ENCODE measurements around the gene RAMACL. TPM values are rescaled to one million over a fixed set of nuclear protein-coding genes. Genes with fewer than 3 reads are reported as not detected.

Gene RAMACL
- total and polyA plus RNA-seq, 7 donors, result 0.34 to 3.0 (median 1.4) TPM; not detected in 2

DNA sequence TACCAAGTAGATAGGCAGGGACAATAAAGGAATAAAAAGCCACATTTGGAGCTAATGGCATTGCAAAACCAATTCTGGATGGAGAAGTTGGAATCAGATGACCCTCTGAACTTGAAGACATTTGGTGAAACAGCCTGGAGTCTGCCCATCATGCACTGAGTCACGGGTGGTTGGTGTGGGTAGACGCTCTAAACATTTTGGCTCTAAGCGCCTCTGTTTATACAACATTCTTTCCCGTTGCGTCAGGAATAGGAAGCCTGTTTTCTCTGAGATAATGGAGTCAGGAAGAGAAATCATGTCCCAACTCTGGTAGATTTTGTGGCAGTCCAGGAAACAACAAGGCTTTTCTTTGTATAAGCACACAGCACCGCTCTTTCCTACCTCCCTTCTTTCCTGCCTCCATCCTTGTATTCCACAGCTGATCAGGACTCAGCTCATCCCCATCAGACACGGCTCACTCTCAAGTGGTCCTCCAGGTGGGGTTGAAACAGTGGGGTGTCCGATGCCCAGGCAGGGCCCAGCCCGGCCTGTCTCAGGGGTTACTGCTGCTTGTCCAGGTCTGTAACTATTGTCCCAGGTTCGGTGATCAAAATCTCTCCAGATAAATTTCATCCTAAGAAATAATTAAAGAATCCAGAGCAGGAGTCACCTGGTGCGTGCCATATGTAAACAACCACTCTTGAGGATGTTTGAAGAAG, 12.1 kb upstream of the RAMACL start:
- TF ChIP-seq, protein P1, sequence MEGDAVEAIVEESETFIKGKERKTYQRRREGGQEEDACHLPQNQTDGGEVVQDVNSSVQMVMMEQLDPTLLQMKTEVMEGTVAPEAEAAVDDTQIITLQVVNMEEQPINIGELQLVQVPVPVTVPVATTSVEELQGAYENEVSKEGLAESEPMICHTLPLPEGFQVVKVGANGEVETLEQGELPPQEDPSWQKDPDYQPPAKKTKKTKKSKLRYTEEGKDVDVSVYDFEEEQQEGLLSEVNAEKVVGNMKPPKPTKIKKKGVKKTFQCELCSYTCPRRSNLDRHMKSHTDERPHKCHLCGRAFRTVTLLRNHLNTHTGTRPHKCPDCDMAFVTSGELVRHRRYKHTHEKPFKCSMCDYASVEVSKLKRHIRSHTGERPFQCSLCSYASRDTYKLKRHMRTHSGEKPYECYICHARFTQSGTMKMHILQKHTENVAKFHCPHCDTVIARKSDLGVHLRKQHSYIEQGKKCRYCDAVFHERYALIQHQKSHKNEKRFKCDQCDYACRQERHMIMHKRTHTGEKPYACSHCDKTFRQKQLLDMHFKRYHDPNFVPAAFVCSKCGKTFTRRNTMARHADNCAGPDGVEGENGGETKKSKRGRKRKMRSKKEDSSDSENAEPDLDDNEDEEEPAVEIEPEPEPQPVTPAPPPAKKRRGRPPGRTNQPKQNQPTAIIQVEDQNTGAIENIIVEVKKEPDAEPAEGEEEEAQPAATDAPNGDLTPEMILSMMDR (IDR thresholded peaks at IDR 0.05), result no peak
- peak in 2 of 4 donors; percentile 9 to 68 for TF ChIP-seq EP300 (IDR thresholded peaks at IDR 0.05)
- TF ChIP-seq POLR2AphosphoS5 (IDR thresholded peaks at IDR 0.05), result peak; percentile 7 to 76 (median 56)
- Histone ChIP-seq H3K27ac (peak overlapping the region; percentile 54 to 83 (median 68)), H3K4me3 (no peak overlapping the region), H3K36me3 (no peaks in the 10 kb centered on the region), H3K4me1 (peaks cover 0 to 60% (median 42%) of the 10 kb centered on the region in 4 donors), H3K9me3 (no peaks in the 10 kb centered on the region), H3K27me3 (no peaks in the 10 kb centered on the region)
- intact Hi-C loops (cut with DNase I), result loop anchor here (5.0 kb wide), 1 partner anchor 41 kb away; no protein-coding TSS in a partner anchor
- WGBS, 2 donors, result 78 to 85% methylated on average over 11 of the region's 11 CpGs
- DNase-seq, result peak; percentile 84

DNA sequence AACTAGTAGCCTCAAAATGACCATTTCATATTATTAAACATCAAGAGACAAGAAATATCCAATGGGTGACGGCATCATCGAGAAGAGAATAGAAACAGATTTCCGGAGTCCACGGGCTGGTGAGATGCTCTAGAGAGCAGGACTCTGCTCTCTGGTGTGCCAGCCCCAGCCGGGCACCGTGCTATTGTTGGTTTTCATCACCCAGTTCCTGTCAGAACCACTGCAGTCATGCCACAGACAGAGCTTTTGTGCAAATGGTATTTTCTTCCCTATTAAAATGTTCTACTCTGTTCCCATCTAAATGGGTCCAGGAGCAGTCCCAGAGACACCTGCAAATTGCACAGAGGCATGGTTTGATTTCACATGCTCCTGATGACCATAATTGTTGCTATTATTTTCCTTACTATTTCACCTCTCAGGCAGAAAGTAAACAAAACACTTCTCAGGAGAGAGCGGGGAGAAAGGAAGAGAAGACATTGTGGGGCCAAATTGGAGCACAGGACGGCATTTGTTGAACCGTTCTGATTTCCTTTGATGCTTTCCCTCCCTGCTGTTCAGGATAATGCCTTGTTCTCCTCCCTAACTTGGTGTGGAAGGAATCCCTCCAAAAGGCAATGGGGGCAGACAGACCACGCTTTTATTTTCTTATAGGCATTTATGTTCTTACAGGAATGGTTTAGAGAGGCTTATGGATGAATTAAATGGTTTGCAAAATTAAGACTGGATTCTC, 11.4 kb upstream of the RAMACL start:
- H3K4me3 ChIP-seq, result no peak overlapping the region
- peak overlapping the region; percentile 28 to 83 (median 57) for H3K27ac ChIP-seq
- no peaks in the 10 kb centered on the region for H3K9me3 ChIP-seq
- peaks cover 0 to 53% (median 36%) of the 10 kb centered on the region in 4 donors for H3K4me1 ChIP-seq
- no peaks in the 10 kb centered on the region for H3K27me3 ChIP-seq
- intact Hi-C loops (cut with DNase I), result loop anchor here (5.0 kb wide), 1 partner anchor 41 kb away; no protein-coding TSS in a partner anchor
- WGBS, 2 donors, result 80 to 89% methylated on average over 10 of the region's 10 CpGs
- TF ChIP-seq, protein P1 (IDR thresholded peaks at IDR 0.05), result no peak
- TF ChIP-seq POLR2A (IDR thresholded peaks at IDR 0.05), result no peak
- no peak for TF ChIP-seq EP300 (IDR thresholded peaks at IDR 0.05)
- no peak for TF ChIP-seq POLR2AphosphoS5 (IDR thresholded peaks at IDR 0.05)
- H3K36me3 ChIP-seq, result no peaks in the 10 kb centered on the region
- DNase-seq, result no peak

- H3K27me3 ChIP-seq, result no peaks in the 10 kb centered on the region
- no peak overlapping the region for H3K4me3 ChIP-seq
- no peak for DNase-seq
- H3K27ac ChIP-seq, result peak overlapping the region in 2 of 4 donors; percentile 60 to 83
- no peaks in the 10 kb centered on the region for H3K9me3 ChIP-seq
- H3K36me3 ChIP-seq, result no peaks in the 10 kb centered on the region
- 90 to 95% methylated on average over 15 of the region's 15 CpGs for WGBS, 2 donors
- intact Hi-C loops (cut with DNase I), result loop anchor here (5.0 kb wide), 1 partner anchor 40 kb away; no protein-coding TSS in a partner anchor
- TF ChIP-seq, protein P1 (IDR thresholded peaks at IDR 0.05), result no peak
- TF ChIP-seq POLR2AphosphoS5 (IDR thresholded peaks at IDR 0.05) (no peak), EP300 (IDR thresholded peaks at IDR 0.05) (no peak), POLR2A (IDR thresholded peaks at IDR 0.05) (no peak)
- peaks cover 0 to 45% (median 33%) of the 10 kb centered on the region in 4 donors for H3K4me1 ChIP-seq
These were observed 10.5 kb upstream of the RAMACL start for GRCh38 chr6:166596776-166597507.

GRCh38 chr6:166595949-166596348, 9.5 kb upstream of the RAMACL start:
- Histone ChIP-seq H3K27me3 (no peaks in the 10 kb centered on the region), H3K27ac (peak overlapping the region in 3 of 4 donors; percentile 49 to 83 (median 61)), H3K4me1 (peaks cover 0 to 51% (median 33%) of the 10 kb centered on the region in 4 donors), H3K36me3 (no peaks in the 10 kb centered on the region), H3K9me3 (no peaks in the 10 kb centered on the region), H3K4me3 (no peak overlapping the region)
- intact Hi-C loops (cut with DNase I), result loop anchor here (5.0 kb wide), 1 partner anchor 39 kb away; no protein-coding TSS in a partner anchor
- TF ChIP-seq POLR2AphosphoS5 (IDR thresholded peaks at IDR 0.05), result no peak
- TF ChIP-seq, protein P1 (IDR thresholded peaks at IDR 0.05), result no peak
- no peak for DNase-seq
- 46 to 75% methylated on average over 6 of the region's 6 CpGs for WGBS, 2 donors

Data from sigmoid colon (tissue), 7 donors.